ENCODE data around the gene CLEC9A.

DNA sequence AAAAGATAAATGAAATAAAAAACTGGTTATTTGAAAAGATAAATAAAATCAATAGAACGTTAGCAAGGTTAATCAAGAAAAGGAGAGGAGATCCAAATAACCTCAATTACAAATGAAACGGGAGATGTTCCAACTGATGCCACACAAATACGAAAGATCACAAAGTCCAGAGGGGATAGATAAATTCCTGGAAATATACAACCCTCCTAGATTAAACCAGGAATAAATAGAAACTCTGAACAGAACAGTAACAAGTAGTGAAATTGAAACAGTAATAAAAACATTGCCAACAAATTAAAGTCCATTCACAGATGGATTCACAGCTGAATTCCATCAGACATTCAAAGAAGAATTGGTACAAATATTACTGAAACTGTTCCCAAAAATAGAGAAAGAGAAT, 55.9 kb downstream of the CLEC9A start:
- no peak for TF ChIP-seq RARB (CRISPR knock-in tag; IDR thresholded peaks at IDR 0.05)
- TF ChIP-seq PPARA (CRISPR knock-in tag; IDR thresholded peaks at IDR 0.05; ENCODE audit: borderline replicate concordance) = no peak
- no peak for TF ChIP-seq ARNTL (CRISPR knock-in tag; IDR thresholded peaks at IDR 0.05; ENCODE audit: borderline replicate concordance, low read depth)
- no peak for TF ChIP-seq TOX (CRISPR knock-in tag; IDR thresholded peaks at IDR 0.05; ENCODE audit: borderline replicate concordance)
- no peak for TF ChIP-seq SNAI2 (CRISPR knock-in tag; IDR thresholded peaks at IDR 0.05)
